ENCODE results near the gene TRIM69. TPM values are rescaled to one million over a fixed set of nuclear protein-coding genes. Genes with fewer than 3 reads are reported as not detected.

The TRIM69 gene
- total RNA-seq, 4 donors from 2014 or later, result 13.3 to 23.6 (median 15.9) TPM

DNA sequence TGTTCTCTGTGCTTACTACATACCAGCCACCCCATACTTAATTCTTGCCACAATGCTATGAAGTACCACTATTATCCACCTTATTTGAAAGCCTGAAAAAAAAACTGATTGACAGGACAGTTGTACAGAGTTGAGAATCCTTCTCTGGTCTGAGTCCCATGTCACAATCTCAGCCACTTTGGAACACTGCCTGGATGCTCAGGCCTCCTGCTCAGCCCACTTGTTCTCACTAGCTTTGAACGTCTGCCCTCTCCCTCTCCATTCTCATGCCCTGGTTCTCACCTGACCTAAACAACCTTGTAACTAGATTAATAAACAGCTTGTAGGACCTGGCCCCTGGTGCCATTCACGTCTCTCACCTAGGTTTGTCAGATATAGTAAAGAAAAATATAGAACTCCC lies 53.9 kb downstream of the TRIM69 start:
- intact Hi-C loops (cut with DNase I), result no loop called here
- Histone ChIP-seq H3K9me3 (no peaks in the 10 kb centered on the region), H3K4me3 (replicated peaks in 1 of 3) (no peak overlapping the region), H3K27me3 (no peaks in the 10 kb centered on the region), H3K27ac (no peak overlapping the region), H3K36me3 (no peaks in the 10 kb centered on the region), H3K4me1 (no peaks in the 10 kb centered on the region)
- TF ChIP-seq, protein P1, sequence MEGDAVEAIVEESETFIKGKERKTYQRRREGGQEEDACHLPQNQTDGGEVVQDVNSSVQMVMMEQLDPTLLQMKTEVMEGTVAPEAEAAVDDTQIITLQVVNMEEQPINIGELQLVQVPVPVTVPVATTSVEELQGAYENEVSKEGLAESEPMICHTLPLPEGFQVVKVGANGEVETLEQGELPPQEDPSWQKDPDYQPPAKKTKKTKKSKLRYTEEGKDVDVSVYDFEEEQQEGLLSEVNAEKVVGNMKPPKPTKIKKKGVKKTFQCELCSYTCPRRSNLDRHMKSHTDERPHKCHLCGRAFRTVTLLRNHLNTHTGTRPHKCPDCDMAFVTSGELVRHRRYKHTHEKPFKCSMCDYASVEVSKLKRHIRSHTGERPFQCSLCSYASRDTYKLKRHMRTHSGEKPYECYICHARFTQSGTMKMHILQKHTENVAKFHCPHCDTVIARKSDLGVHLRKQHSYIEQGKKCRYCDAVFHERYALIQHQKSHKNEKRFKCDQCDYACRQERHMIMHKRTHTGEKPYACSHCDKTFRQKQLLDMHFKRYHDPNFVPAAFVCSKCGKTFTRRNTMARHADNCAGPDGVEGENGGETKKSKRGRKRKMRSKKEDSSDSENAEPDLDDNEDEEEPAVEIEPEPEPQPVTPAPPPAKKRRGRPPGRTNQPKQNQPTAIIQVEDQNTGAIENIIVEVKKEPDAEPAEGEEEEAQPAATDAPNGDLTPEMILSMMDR (IDR thresholded peaks at IDR 0.05), result no peak
- no peak for TF ChIP-seq POLR2A (IDR thresholded peaks at IDR 0.05)
- WGBS, 2 donors, result 49 to 54% methylated on average over 2 of the region's 2 CpGs
- DNase-seq, result peak; percentile 30

DNA sequence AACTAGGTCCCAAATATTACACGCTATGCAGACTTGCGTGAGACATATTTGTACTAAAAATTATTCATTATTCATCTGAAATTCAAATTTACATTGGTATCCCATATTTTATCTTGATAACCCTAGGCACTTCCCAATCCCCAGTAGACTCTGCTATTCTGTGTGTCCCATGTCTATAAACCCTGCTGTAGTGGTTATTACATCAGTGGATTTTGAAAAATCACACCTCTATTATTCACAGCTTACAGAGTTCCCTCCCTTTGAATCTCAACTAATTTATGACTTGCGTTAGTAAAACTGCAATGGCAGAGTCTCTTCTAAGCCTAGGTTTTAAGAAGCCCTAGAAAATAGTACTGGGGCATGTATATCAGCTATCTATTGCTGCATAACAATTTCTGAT lies 54.3 kb downstream of the TRIM69 start:
- WGBS, 2 donors, result 94 to 98% methylated on average over 3 of the region's 3 CpGs
- TF ChIP-seq, protein P1 (IDR thresholded peaks at IDR 0.05), result no peak
- TF ChIP-seq POLR2A (IDR thresholded peaks at IDR 0.05), result no peak
- no peak overlapping the region for H3K27ac ChIP-seq
- H3K4me3 ChIP-seq (replicated peaks in 1 of 3), result no peak overlapping the region
- intact Hi-C loops (cut with DNase I), result no loop called here
- no peak for DNase-seq
- no peaks in the 10 kb centered on the region for H3K4me1 ChIP-seq
- H3K36me3 ChIP-seq, result no peaks in the 10 kb centered on the region
- no peaks in the 10 kb centered on the region for H3K9me3 ChIP-seq
- no peaks in the 10 kb centered on the region for H3K27me3 ChIP-seq

DNA sequence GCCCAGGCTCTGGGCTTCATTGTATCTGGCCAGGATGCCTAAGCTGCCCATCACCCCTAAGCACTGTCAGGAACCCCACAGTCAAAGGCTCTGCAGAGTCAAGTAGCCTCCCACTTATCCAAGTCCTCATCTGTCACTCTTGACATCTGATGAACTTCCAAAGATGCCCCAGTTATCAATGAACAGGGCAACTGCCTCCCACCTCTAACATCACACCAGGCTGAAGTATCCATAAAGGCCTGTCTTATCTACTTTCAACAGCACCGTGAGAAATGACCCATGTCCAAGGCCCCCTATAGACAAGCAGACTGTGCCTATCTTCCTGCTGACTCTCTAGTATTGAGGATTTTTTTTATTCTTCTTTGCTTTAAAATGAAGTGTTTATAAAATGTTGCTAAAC lies 56.4 kb downstream of the TRIM69 start:
- no peak for TF ChIP-seq POLR2A (IDR thresholded peaks at IDR 0.05)
- TF ChIP-seq, protein P1 (IDR thresholded peaks at IDR 0.05), result no peak
- no peak overlapping the region for H3K27ac ChIP-seq
- no peaks in the 10 kb centered on the region for H3K9me3 ChIP-seq
- no peak overlapping the region for H3K4me3 ChIP-seq (replicated peaks in 1 of 3)
- 84 to 87% methylated on average over 1 of the region's 1 CpG for WGBS, 2 donors
- H3K4me1 ChIP-seq, result no peaks in the 10 kb centered on the region
- no peaks in the 10 kb centered on the region for H3K36me3 ChIP-seq
- H3K27me3 ChIP-seq, result no peaks in the 10 kb centered on the region
- no peak for DNase-seq
- intact Hi-C loops (cut with DNase I), result no loop called here

DNA sequence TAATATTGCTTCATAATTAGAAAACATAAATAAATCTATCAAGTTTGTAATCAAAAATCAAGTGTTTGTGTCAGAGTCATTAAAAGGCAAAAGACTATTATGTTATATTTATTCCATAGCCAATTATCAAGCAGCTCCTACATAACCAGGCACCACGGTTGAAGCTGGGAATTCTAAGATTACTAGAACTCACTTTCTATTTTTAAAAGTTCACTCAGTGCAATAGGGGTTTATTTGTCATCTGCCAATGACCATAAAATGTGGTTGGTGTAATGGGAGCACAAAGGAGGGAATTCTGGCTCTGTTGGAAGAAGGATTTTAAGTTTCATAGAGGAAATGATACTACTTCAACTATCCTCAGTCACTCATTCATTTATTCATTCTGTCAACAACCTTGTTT lies 57.7 kb downstream of the TRIM69 start:
- H3K36me3 ChIP-seq, result no peaks in the 10 kb centered on the region
- WGBS, 2 donors, result 66 to 82% methylated on average over 1 of the region's 1 CpG
- DNase-seq, result no peak
- no peak overlapping the region for H3K27ac ChIP-seq
- H3K27me3 ChIP-seq, result no peaks in the 10 kb centered on the region
- H3K9me3 ChIP-seq, result no peaks in the 10 kb centered on the region
- no peak overlapping the region for H3K4me3 ChIP-seq (replicated peaks in 1 of 3)
- no peaks in the 10 kb centered on the region for H3K4me1 ChIP-seq
- intact Hi-C loops (cut with DNase I), result no loop called here
- no peak for TF ChIP-seq POLR2A (IDR thresholded peaks at IDR 0.05)
- TF ChIP-seq, protein P1 (IDR thresholded peaks at IDR 0.05), result no peak

DNA sequence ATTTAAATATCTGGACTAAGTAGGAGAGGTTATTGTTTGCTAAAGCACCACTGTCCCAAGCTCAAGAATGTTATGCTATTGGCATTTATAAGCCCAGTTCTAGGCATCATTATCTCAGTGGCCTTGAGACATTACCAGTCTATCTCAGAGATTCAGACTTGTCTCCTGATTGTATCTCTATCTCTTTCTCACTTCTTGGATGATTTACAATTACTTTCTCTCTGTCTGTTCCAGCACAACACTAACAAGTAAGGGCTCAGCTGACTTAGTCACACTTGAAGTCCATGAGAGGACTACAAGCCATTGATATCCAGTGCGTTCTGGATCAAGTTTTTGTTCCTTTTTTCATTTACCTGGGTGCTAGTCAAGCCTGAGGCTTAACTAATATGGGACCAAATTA lies 60.2 kb downstream of the TRIM69 start:
- WGBS, 2 donors, result 57 to 66% methylated on average over 1 of the region's 1 CpG
- TF ChIP-seq POLR2A (IDR thresholded peaks at IDR 0.05), result no peak
- TF ChIP-seq, protein P1 (IDR thresholded peaks at IDR 0.05), result no peak
- Histone ChIP-seq H3K27ac (no peak overlapping the region), H3K4me3 (replicated peaks in 1 of 3) (no peak overlapping the region), H3K36me3 (no peaks in the 10 kb centered on the region), H3K27me3 (no peaks in the 10 kb centered on the region), H3K4me1 (no peaks in the 10 kb centered on the region), H3K9me3 (no peaks in the 10 kb centered on the region)
- DNase-seq, result no peak
- intact Hi-C loops (cut with DNase I), result no loop called here
